HCT116 (cell line): ENCODE measurements around the gene SYNJ1.

Experiments
- CTCF ChIP-seq, 3 experiments: fragments of 200-600 bp in 1 of 3; sonication (generic) in 1 of 3; IDR thresholded peaks in 2 of 3; conservative IDR thresholded peaks in 1 of 3; 2 replicates each; pipeline ENCODE4 v1.5.1; 2012 to 2017; ENCODE audit warnings: low read depth in 2 of 3, low read length in 2 of 3, antibody characterized with exemption in 1 of 3, borderline replicate concordance in 1 of 3, control low read depth in 1 of 3, mild to moderate bottlenecking in 1 of 3, mixed read lengths in 1 of 3, mixed run types in 1 of 3, moderate library complexity in 1 of 3; ENCODE audit not compliant: insufficient read depth in 1 of 3
- EZH2phosphoT487 ChIP-seq: fragments of 200-600 bp; IDR thresholded peaks from 2 replicates; pipeline ENCODE4 v1.6.1; 2018; ENCODE audit warnings: antibody characterized with exemption, borderline replicate concordance
- POLR2A ChIP-seq: IDR thresholded peaks from 2 replicates; pipeline ENCODE4 v1.7.0; 2011; ENCODE audit warnings: borderline replicate concordance; ENCODE audit not compliant: insufficient read depth, insufficient read length; ENCODE audit errors: extremely low read depth
- POLR2AphosphoS5 ChIP-seq: IDR thresholded peaks from 2 replicates; pipeline ENCODE4 v1.6.1; 2011; ENCODE audit warnings: mild to moderate bottlenecking, low read depth, low read length, moderate library complexity
- REST ChIP-seq: IDR thresholded peaks from 2 replicates; pipeline ENCODE4 v1.6.1; 2012; ENCODE audit warnings: low read depth
- SIN3A ChIP-seq: IDR thresholded peaks from 2 replicates; pipeline ENCODE4 v1.6.1; 2012; ENCODE audit warnings: low read depth
- SP1 ChIP-seq: IDR thresholded peaks from 2 replicates; pipeline ENCODE4 v1.6.1; 2012; ENCODE audit warnings: low read depth
- TCF7L2 ChIP-seq: IDR thresholded peaks from 2 replicates; pipeline ENCODE4 v1.7.0; 2011; ENCODE audit warnings: borderline replicate concordance, inconsistent platforms; ENCODE audit not compliant: insufficient read depth, insufficient read length; ENCODE audit errors: extremely low read depth

- TF ChIP-seq POLR2A (no peak), TCF7L2 (no peak), CTCF (IDR thresholded peaks at IDR 0.05 in 2 of 3, conservative IDR thresholded peaks at IDR 0.05 in 1 of 3; ENCODE audit: borderline replicate concordance in 1 of 3, insufficient read depth in 1 of 3, low read depth in 2 of 3, low read length in 2 of 3) (no peak), REST (no peak), SP1 (no peak), SIN3A (no peak), POLR2AphosphoS5 (no peak), EZH2phosphoT487 (no peak)
Observed at GRCh38 chr21:32626621-32627196, 101.1 kb downstream of the SYNJ1 start.
